Esophagus (tissue), 2 donors: Measurements from ENCODE around the gene RALGAPB. TPM values are rescaled to one million over a fixed set of nuclear protein-coding genes. Genes with fewer than 3 reads are reported as not detected.

Experiments used
- H3K27ac ChIP-seq, 2 donors: one replicate each; pipeline ENCODE4 v1.5.1; 2013; ENCODE audit warnings: low read depth in 2 of 2, mild to moderate bottlenecking in 2 of 2, inconsistent platforms in 1 of 2, low read length in 1 of 2, moderate library complexity in 1 of 2
- H3K27me3 ChIP-seq, 2 donors: one replicate each; pipeline ENCODE4 v1.6.1; 2013; ENCODE audit warnings: low read length in 2 of 2, control low read depth in 1 of 2, mild to moderate bottlenecking in 1 of 2; ENCODE audit not compliant: insufficient read depth in 2 of 2, control insufficient read depth in 1 of 2
- H3K36me3 ChIP-seq, 2 donors: one replicate each; pipeline ENCODE4 v1.6.1; 2013; ENCODE audit warnings: low read length in 1 of 2; ENCODE audit not compliant: control insufficient read depth in 2 of 2, insufficient read depth in 2 of 2
- H3K4me1 ChIP-seq, 2 donors: one replicate each; pipeline ENCODE4 v1.6.1; 2013; ENCODE audit warnings: low read length in 1 of 2; ENCODE audit not compliant: control insufficient read depth in 2 of 2, insufficient read depth in 2 of 2
- H3K4me3 ChIP-seq, 2 donors: one replicate each; pipeline ENCODE4 v1.5.1; 2013; ENCODE audit warnings: low read length in 2 of 2, mild to moderate bottlenecking in 2 of 2, low read depth in 1 of 2, moderate library complexity in 1 of 2
- H3K9me3 ChIP-seq, 2 donors: one replicate each; pipeline ENCODE4 v1.6.1; 2013; ENCODE audit warnings: mild to moderate bottlenecking in 2 of 2, low read depth in 1 of 2, low read length in 1 of 2, moderate library complexity in 1 of 2; ENCODE audit not compliant: control insufficient read depth in 2 of 2, insufficient read depth in 1 of 2
- WGBS, 2 donors: extraction: QIAGEN DNeasy Blood & Tissue Kit; methylation state at CpG; one replicate each; pipeline ENCODE4 v1.1.7; 2013; 5-methylcytosine and 5-hydroxymethylcytosine counted together
- polyA plus RNA-seq, 2 donors: library from polyadenylated mRNA; stranded (reverse); fragments of 200-250 nt; gene quantifications; one replicate each; pipeline ENCODE4 v1.2.3, GENCODE V29; 2013
- donor health status: healthy with polysubstance abuse.
- donor health status: Bipolar disorder and iron deficiency.

RALGAPB gene
- polyA plus RNA-seq, 2 donors = 9.6 to 10.3 TPM

DNA sequence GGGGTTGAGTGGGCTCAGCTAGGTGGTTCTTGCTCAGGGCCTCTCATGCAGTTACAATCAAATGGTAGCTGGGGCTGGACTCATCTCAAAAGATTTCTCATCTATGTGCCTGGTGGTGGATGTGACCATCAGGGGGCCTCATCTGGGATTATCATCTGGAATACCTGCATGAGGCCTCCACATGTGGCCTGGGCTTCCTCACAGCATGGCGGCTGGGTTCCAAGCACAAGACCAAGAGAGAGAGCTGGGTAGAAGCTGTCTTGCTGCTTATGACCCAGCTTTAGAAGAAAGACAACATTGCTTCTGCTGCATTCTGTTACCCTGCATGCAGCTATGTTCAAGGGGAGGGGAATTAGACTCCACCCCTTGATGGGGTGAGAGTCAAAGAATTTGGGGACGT lies 151.4 kb downstream of the RALGAPB start:
- Histone ChIP-seq H3K27ac (no peak overlapping the region), H3K9me3 (peaks cover 0 to 8% of the 10 kb centered on the region in 2 donors), H3K4me1 (no peaks in the 10 kb centered on the region), H3K27me3 (no peaks in the 10 kb centered on the region), H3K36me3 (peaks cover 0 to 3% of the 10 kb centered on the region in 2 donors), H3K4me3 (no peak overlapping the region)
- WGBS, 2 donors = 73 to 91% methylated on average over 2 of the region's 2 CpGs

DNA sequence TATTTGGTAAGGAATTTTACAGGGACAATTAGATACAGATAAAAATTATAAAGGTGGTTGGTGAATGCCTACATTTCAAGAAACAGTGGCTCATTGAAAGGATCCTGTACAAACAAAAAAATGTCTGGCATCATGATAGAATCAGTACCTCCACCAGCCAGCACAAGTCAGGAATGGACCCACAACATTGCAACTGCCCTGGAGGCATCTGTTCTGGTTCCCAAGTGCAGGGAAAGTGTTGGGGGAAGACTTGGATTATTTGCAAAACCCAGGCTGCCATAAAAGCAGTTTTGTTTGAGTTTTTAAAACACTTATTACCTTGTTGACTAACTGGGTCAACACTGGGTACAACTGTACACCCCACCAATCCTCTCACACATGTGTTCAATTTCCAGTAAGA lies 153.3 kb downstream of the RALGAPB start:
- Histone ChIP-seq H3K27ac (no peak overlapping the region), H3K9me3 (peaks cover 0 to 8% of the 10 kb centered on the region in 2 donors), H3K4me1 (no peaks in the 10 kb centered on the region), H3K27me3 (no peaks in the 10 kb centered on the region), H3K36me3 (peaks cover 0 to 7% of the 10 kb centered on the region in 2 donors), H3K4me3 (no peak overlapping the region)

DNA sequence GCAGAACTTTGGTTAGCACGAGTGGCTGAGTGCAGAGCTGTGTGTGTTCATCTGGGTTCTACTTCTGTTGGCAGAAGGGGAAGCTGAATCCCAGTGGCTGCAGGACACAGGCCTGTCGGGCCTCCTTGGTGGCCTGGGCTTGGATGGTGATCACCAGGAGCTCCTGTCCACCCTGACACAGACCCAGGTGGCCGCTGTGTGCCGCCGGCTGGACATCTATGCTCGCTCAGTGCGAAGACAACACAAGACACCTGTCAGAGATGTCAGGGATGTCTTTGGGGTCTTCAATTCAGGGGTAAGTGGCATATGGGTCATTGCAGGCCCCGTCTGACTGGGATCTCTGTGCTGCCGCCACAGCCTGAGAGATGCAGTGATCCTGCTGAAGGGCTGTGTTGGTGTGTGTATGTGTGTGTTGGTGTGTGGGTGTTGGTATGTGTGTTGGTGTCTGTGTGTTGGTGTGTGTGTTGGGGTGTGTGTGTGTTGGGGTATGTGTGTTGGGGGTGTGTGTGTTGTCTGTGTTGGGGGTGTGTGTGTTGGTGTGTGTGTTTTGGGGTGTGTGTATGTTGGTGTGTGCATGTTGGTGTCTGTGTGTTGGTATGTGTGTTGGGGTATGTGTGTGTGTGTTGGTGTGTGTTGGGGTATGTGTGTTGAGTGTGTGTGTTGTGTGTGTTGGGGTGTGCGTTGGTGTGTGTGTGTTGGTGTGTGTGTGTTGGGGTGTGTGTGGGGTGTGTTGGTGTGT lies 154.4 kb downstream of the RALGAPB start:
- no peak overlapping the region for H3K4me3 ChIP-seq
- WGBS, 2 donors = 87 to 94% methylated on average over 9 to 10 of the region's 10 CpGs
- peaks cover 0 to 8% of the 10 kb centered on the region in 2 donors for H3K9me3 ChIP-seq
- H3K27ac ChIP-seq = no peak overlapping the region
- no peaks in the 10 kb centered on the region for H3K4me1 ChIP-seq
- peaks cover 0 to 7% of the 10 kb centered on the region in 2 donors for H3K36me3 ChIP-seq
- H3K27me3 ChIP-seq = no peaks in the 10 kb centered on the region

Other genes starting within 250 kb of the RALGAPB start
- gene KIAA1755, start 212.1 kb upstream of the RALGAPB start, polyA plus RNA-seq = 1 to 10 TPM; 1.4 to 1.7 TPM
- gene BPI, start 168.7 kb upstream of the RALGAPB start, polyA plus RNA-seq = under 1 TPM in 1 of 2 donors, not detected in 1; 0.02 TPM
- not detected for gene LBP, start 126.4 kb upstream of the RALGAPB start, polyA plus RNA-seq
- gene SNHG17, start 37.5 kb upstream of the RALGAPB start, polyA plus RNA-seq = 10 to 100 TPM; 32.6 to 39.3 TPM
- gene ADIG, start 108.4 kb downstream of the RALGAPB start, polyA plus RNA-seq = not detected
- 10 to 100 TPM; 27.9 to 53.3 TPM for gene ARHGAP40, start 129.0 kb downstream of the RALGAPB start, polyA plus RNA-seq